DMS 273 (cell line): ENCODE data around the gene HSFY2.
"Not testable (repeated sequence)": the region's sequence is repeated elsewhere in the genome, so short reads cannot be mapped to it uniquely, and the experiment has no call there.

Experiments
- DNase-seq: peaks from one replicate; lab custom pipeline; 2025; ENCODE audit not compliant: unreplicated experiment; lab: John Stamatoyannopoulos, UW

Gene HSFY2

DNA sequence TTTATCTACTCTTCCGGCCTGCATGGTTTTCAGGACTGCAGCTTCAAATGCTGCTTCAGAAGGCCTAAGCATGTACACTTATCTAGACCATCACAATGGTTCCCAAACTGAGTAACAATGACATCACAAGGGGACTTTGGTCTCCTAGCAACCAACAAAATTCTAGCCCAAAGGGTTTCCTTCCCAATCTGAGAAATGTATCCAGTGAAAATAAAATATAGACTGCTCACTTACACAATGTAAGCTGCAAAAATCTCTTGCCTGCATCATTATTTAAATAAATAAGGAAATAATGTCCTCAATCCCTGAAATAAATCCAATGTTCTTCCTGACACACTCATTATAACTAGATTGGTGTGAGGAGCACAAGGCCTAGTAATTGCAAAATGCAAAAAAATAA lies at the start of gene HSFY2:
TSS of gene HSFY2 (minus strand) at position 101 of the 400 bp plus-strand sequence. CDS start 117 bp downstream, outside the sequence.
- not testable (repeated sequence) for DNase-seq

DNA sequence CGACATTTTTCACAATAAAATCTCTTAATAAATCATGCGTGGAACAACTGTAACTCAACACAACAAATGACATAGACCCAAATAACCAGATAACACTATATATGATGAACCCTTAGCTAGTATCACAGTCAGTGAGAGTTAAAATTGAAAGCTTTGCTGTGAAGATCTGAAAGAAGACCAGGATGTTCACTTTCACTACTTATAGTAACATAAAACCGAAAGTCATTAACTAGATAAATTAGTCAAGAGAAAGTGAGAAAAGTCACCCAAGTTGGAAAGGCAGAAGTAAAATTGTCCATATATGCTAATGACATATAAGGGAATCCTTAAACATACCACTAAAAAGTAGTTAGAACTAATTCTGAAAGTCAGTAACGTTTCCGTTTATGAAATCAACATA lies 42.2 kb upstream of the HSFY2 start:
- not testable (repeated sequence) for DNase-seq

- not testable (repeated sequence) for DNase-seq
Measured at GRCh38 chrY:18788757-18789406, 15.3 kb upstream of the HSFY2 start.

- not testable (repeated sequence) for DNase-seq
Measured at GRCh38 chrY:18754077-18754476, 19.5 kb downstream of the HSFY2 start.

DNA sequence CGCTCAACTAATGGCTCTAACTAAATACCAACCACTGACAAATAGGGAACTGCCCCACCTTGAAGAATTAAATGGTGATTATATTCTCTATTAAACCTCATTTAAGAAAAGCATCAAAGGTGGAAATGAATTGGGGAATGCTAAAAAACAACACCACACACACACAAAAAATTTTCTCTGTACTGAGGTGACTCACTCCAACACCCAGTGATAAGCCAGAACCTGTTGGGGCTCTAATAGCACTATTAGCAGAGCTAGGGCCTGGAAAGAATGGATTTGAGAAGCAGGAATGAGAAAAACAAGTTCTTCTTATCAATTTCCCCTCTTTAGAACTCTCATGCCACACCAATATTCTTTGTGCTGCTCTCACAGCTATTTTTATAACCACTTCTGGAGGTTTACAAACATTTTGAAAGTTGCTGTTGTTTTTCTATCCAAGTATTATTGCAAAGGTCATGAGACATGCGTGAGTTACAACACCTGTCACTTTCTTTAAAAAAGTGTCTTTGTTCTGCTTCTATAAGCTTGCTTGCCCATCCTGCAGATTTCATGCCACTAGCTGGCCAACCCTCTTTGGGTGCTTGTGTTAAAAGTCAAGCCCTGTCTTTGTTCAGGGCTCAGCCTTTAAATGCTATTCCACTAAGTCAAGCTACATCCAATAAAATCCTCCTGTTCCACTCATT lies 20.3 kb downstream of the HSFY2 start:
- not testable (repeated sequence) for DNase-seq

- not testable (repeated sequence) for DNase-seq
Measured at GRCh38 chrY:18723714-18724113, 49.8 kb downstream of the HSFY2 start.
